Measurements from ENCODE around the gene EPS15.

EPS15 gene

DNA sequence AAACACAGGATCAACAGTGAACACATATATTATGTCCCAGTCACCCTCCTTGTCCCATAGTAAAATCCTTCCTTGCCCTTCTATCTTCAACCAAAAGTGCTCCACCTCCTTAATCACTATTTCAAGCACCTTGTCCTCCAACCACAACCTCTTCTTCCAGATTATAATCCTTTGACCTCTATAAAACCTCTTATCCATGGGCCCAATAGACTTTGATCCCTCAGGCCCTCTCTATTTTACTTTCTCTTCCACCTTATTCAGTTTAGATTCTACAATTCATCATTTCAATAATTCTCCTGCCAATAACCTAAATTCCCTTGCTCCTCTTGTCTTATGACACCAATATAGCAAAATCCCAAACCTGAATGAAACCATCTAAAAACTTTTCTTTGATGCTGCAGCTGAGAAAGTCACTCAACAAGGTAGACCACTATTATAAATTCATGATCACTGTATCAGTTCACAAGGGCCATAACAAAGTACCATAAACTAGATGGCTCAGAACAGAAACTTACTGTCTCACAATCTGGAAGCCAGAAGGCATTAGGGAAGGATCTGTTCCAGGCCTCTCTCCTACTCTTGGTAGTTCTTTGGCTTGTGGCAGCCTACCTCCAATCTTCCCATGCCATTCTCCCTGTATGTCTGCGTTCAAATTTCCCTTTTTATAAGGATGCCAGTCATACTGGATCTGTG lies 24.8 kb downstream of the EPS15 start:
- DNase-seq (ENCODE audit: low read depth): no peak
- TF ChIP-seq, protein P1, sequence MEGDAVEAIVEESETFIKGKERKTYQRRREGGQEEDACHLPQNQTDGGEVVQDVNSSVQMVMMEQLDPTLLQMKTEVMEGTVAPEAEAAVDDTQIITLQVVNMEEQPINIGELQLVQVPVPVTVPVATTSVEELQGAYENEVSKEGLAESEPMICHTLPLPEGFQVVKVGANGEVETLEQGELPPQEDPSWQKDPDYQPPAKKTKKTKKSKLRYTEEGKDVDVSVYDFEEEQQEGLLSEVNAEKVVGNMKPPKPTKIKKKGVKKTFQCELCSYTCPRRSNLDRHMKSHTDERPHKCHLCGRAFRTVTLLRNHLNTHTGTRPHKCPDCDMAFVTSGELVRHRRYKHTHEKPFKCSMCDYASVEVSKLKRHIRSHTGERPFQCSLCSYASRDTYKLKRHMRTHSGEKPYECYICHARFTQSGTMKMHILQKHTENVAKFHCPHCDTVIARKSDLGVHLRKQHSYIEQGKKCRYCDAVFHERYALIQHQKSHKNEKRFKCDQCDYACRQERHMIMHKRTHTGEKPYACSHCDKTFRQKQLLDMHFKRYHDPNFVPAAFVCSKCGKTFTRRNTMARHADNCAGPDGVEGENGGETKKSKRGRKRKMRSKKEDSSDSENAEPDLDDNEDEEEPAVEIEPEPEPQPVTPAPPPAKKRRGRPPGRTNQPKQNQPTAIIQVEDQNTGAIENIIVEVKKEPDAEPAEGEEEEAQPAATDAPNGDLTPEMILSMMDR (conservative IDR thresholded peaks at IDR 0.05; ENCODE audit: control insufficient read depth, insufficient read depth, low read depth, low read length): no peak

DNA sequence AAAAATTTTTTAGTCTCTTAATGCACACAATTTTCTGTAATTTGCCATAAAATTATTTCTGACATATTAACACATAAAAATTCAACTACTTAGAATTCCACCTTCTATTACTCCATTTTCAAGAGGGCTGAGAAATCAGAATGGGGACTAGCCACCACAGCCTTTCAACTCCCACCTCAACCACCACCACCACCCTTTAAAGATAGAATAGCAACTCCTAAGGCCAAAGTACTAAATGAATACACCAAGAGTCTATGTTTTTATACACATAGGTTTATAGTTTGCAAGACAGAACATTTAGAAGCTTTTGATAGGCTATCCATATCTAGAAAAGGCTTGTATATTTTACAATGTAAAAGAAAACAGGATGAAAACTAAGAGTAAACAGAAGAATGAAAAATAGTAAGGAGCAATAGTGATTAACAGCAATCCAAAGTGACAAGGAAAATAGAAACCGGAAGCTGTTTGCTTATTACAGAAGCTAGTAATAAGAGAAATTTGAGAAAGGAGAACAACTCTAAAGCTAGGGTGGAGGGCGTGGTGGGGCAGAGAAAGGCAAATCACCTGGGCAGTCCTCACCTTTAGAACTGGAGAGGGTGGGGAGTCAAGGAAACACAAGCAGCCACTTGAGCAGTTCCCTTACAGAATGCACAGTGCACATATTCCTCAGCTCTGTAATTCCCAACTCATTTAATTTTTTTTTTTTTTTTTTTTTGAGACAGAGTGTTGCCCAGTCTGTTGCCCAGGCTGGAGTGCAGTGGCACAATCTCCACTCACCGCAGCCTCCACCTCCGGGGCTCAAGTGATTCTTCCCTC lies 27.7 kb downstream of the EPS15 start:
- H3K4me3 ChIP-seq (ENCODE audit: control insufficient read depth, low read depth, low read length): no peak overlapping the region
- no peak for DNase-seq (ENCODE audit: low read depth)
- TF ChIP-seq, protein P1 (conservative IDR thresholded peaks at IDR 0.05; ENCODE audit: control insufficient read depth, insufficient read depth, low read depth, low read length): no peak

More for the DNA sequence above, 24.8 kb downstream of the EPS15 start:
- no peak overlapping the region for H3K4me3 ChIP-seq (ENCODE audit: control insufficient read depth, low read depth, low read length)

DNA sequence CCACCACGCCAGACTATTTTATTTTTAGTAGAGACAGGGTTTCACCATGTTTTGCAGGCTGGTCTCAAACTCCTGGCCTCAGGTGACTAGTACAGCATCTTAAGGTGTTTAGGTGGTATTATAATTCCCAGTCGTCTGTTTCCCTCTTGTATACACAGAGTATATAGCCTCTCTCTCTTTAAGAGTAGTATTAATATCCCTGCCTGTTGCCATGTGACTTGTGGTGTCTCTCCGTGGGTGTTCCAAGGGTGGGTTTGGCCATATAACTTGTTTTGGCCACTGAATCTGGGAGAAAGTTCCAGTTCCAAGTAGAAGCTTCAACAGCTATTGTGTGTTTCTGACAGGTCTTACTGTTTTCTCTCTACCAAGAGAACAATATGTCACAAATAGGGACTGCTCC lies 29.6 kb downstream of the EPS15 start:
- TF ChIP-seq, protein P1 (conservative IDR thresholded peaks at IDR 0.05; ENCODE audit: control insufficient read depth, insufficient read depth, low read depth, low read length): no peak
- DNase-seq (ENCODE audit: low read depth): no peak
- no peak overlapping the region for H3K4me3 ChIP-seq (ENCODE audit: control insufficient read depth, low read depth, low read length)

DNA sequence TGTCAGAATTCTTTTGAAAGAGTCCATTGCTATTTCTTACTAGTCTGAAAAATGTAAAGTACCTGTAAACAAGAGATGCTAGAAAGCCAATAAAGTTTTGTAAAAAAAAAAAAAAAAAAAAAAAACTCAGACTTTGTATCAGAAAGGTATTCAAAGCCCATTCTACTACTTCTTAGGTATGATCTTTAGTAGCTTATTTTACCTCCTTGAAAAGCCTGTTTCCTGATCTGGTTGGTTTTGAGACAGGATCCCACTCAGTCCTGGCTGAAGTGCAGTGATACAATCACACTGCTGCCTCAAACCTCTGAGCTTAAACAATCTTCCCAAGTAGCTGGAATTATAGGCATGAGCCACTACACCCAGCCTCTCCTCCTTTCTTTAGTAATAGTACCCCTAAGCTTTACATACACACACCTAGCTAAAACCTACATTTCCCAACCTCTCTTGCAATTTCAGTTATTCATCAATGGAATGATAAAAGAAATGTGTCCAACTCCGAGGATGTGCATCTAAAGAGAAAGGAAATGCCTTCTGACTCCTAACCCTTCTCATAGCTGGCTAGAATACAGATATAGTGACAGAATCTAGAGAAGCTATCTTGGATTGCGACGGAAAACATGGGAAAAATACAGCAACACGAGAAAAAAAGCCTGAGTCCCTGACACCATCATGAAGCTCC lies 30.6 kb downstream of the EPS15 start:
- TF ChIP-seq, protein P1 (conservative IDR thresholded peaks at IDR 0.05; ENCODE audit: control insufficient read depth, insufficient read depth, low read depth, low read length): no peak

DNA sequence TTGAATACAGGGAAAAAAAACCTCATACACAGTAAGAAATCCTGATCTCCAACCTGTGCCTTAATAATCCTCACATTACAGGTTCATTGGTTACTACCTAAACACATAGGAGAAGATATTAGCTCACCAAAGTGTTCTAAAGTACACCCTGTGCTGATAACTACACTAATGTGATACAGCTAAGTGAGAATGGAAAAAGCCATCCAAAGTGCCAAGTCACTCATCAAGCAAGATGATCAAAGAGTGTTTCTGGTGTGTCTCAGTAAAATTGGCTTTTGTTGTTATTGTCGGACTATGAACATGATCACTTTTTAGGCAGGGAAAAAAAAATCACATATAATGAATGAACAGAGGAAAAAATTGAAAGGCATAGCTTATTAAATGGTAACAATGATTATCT lies 31.4 kb downstream of the EPS15 start:
- TF ChIP-seq, protein P1 (conservative IDR thresholded peaks at IDR 0.05; ENCODE audit: control insufficient read depth, insufficient read depth, low read depth, low read length): no peak
- no peak for DNase-seq (ENCODE audit: low read depth)
- H3K4me3 ChIP-seq (ENCODE audit: control insufficient read depth, low read depth, low read length): no peak overlapping the region

More for the DNA sequence above, 30.6 kb downstream of the EPS15 start:
- DNase-seq (ENCODE audit: low read depth): peak; percentile 23
- H3K4me3 ChIP-seq (ENCODE audit: control insufficient read depth, low read depth, low read length): no peak overlapping the region

DNA sequence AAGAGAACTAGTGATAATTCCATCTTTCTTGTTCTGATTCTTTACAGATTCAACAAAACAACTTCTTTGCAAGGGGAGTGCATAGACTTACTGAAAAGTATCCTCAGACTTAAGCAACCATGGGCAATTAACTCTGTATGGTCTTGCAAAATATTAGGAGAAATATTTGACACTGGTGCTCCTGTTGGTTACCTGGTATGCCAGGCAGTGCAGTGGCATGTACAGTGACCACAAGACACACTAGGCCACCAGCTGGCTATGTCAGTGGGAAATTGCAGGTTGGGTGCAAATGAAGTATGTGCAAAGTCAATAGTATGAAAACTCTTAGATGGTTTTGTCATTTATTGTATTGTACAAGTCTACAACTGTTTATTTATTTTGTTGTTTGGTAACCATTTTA lies 34.5 kb downstream of the EPS15 start:
- DNase-seq (ENCODE audit: low read depth): no peak
- H3K4me3 ChIP-seq (ENCODE audit: control insufficient read depth, low read depth, low read length): no peak overlapping the region
- TF ChIP-seq, protein P1 (conservative IDR thresholded peaks at IDR 0.05; ENCODE audit: control insufficient read depth, insufficient read depth, low read depth, low read length): no peak
